ENCODE data around the gene GOLGA6A. TPM values are rescaled to one million over a fixed set of nuclear protein-coding genes. Genes with fewer than 3 reads are reported as not detected.
"Not testable (repeated sequence)": the region's sequence is repeated elsewhere in the genome, so short reads cannot be mapped to it uniquely, and the experiment has no call there.

GOLGA6A gene
- total RNA-seq, 1 experiment from 2014 or later: not detected

GRCh38 chr15:74062671-74063070 lies 19.7 kb downstream of the GOLGA6A start:
- TF ChIP-seq CTCF (conservative IDR thresholded peaks at IDR 0.05; ENCODE audit: low read depth, low read length): no peak
- TF ChIP-seq EZH2 (IDR thresholded peaks at IDR 0.05; ENCODE audit: low read length, unreplicated experiment): no peak
- no peak for TF ChIP-seq EZH2phosphoT487 (IDR thresholded peaks at IDR 0.05; ENCODE audit: borderline replicate concordance, low read length)
- intact Hi-C loops (cut with micrococcal nuclease): no loop called here
- no peak overlapping the region for H3K4me2 ChIP-seq (ENCODE audit: low read length)

GRCh38 chr15:74062236-74062635 lies 20.1 kb downstream of the GOLGA6A start:
- no peak overlapping the region for H3K9ac ChIP-seq (ENCODE audit: low read length)
- no TSS peak for BruUV-seq (replicated peaks)
- ChIA-PET CTCF (no interaction called here), POLR2A (ENCODE audit: unreplicated experiment) (no interaction called here)
- no peak overlapping the region for H3K27ac ChIP-seq (ENCODE audit: low read length)
- ATAC-seq (no peak), DNase-seq (no peak)
- H3F3A ChIP-seq (ENCODE audit: low read length, unreplicated experiment): no peaks in the 10 kb centered on the region
- no peaks in the 10 kb centered on the region for H3K4me1 ChIP-seq (ENCODE audit: insufficient read depth, low read length)
- no peaks in the 10 kb centered on the region for H3K79me2 ChIP-seq (ENCODE audit: low read length)
- no peaks in the 10 kb centered on the region for H3K9me2 ChIP-seq (replicated peaks; ENCODE audit: low read length)
- H3K9me3 ChIP-seq (ENCODE audit: low read length): no peaks in the 10 kb centered on the region
- no peaks in the 10 kb centered on the region for H4K20me1 ChIP-seq (ENCODE audit: low read length)
- H3K27me3 ChIP-seq (ENCODE audit: low read length): no peaks in the 10 kb centered on the region
- intact Hi-C loops (cut with micrococcal nuclease): no loop called here
- H3K4me3 ChIP-seq (ENCODE audit: low read length): no peak overlapping the region
- no peaks in the 10 kb centered on the region for H3K36me3 ChIP-seq (ENCODE audit: low read depth, low read length)
- TF ChIP-seq EZH2 (IDR thresholded peaks at IDR 0.05; ENCODE audit: low read length, unreplicated experiment) (no peak), EZH2phosphoT487 (IDR thresholded peaks at IDR 0.05; ENCODE audit: borderline replicate concordance, low read length) (no peak), CTCF (conservative IDR thresholded peaks at IDR 0.05; ENCODE audit: low read depth, low read length) (no peak)
- no peak overlapping the region for H2AFZ ChIP-seq (ENCODE audit: low read length)
- no peak overlapping the region for H3K4me2 ChIP-seq (ENCODE audit: low read length)

More at GRCh38 chr15:74062671-74063070, 19.7 kb downstream of the GOLGA6A start:
- no peak overlapping the region for H3K9ac ChIP-seq (ENCODE audit: low read length)
- no peaks in the 10 kb centered on the region for H3F3A ChIP-seq (ENCODE audit: low read length, unreplicated experiment)
- no peaks in the 10 kb centered on the region for H3K9me2 ChIP-seq (replicated peaks; ENCODE audit: low read length)
- ChIA-PET CTCF (no interaction called here), POLR2A (ENCODE audit: unreplicated experiment) (no interaction called here)
- BruUV-seq (replicated peaks): no TSS peak
- no peaks in the 10 kb centered on the region for H3K9me3 ChIP-seq (ENCODE audit: low read length)
- no peak overlapping the region for H2AFZ ChIP-seq (ENCODE audit: low read length)
- no peaks in the 10 kb centered on the region for H3K27me3 ChIP-seq (ENCODE audit: low read length)
- no peaks in the 10 kb centered on the region for H3K36me3 ChIP-seq (ENCODE audit: low read depth, low read length)
- no peaks in the 10 kb centered on the region for H3K79me2 ChIP-seq (ENCODE audit: low read length)
- no peaks in the 10 kb centered on the region for H4K20me1 ChIP-seq (ENCODE audit: low read length)
- no peaks in the 10 kb centered on the region for H3K4me1 ChIP-seq (ENCODE audit: insufficient read depth, low read length)
- H3K27ac ChIP-seq (ENCODE audit: low read length): no peak overlapping the region
- ATAC-seq: no peak
- no peak overlapping the region for H3K4me3 ChIP-seq (ENCODE audit: low read length)
- DNase-seq: no peak

- no peak overlapping the region for H2AFZ ChIP-seq (ENCODE audit: low read length)
- no peaks in the 10 kb centered on the region for H4K20me1 ChIP-seq (ENCODE audit: low read length)
- no peaks in the 10 kb centered on the region for H3K4me1 ChIP-seq (ENCODE audit: insufficient read depth, low read length)
- intact Hi-C loops (cut with micrococcal nuclease): no loop called here
- no peak overlapping the region for H3K4me3 ChIP-seq (ENCODE audit: low read length)
- H3K9me3 ChIP-seq (ENCODE audit: low read length): no peaks in the 10 kb centered on the region
- H3K36me3 ChIP-seq (ENCODE audit: low read depth, low read length): no peaks in the 10 kb centered on the region
- DNase-seq: no peak
- POLR2A ChIA-PET (ENCODE audit: unreplicated experiment): no interaction called here
- H3K27me3 ChIP-seq (ENCODE audit: low read length): no peaks in the 10 kb centered on the region
- no peak overlapping the region for H3K9ac ChIP-seq (ENCODE audit: low read length)
- H3K4me2 ChIP-seq (ENCODE audit: low read length): no peak overlapping the region
- no TSS peak for BruUV-seq (replicated peaks)
- CTCF ChIA-PET: no interaction called here
- no peak for ATAC-seq
- TF ChIP-seq CTCF (conservative IDR thresholded peaks at IDR 0.05; ENCODE audit: low read depth, low read length) (no peak), EZH2phosphoT487 (IDR thresholded peaks at IDR 0.05; ENCODE audit: borderline replicate concordance, low read length) (no peak), EZH2 (IDR thresholded peaks at IDR 0.05; ENCODE audit: low read length, unreplicated experiment) (no peak)
- no peaks in the 10 kb centered on the region for H3K9me2 ChIP-seq (replicated peaks; ENCODE audit: low read length)
- H3K27ac ChIP-seq (ENCODE audit: low read length): no peak overlapping the region
- H3K79me2 ChIP-seq (ENCODE audit: low read length): no peaks in the 10 kb centered on the region
- no peaks in the 10 kb centered on the region for H3F3A ChIP-seq (ENCODE audit: low read length, unreplicated experiment)
These were observed 22.1 kb downstream of the GOLGA6A start for GRCh38 chr15:74060251-74060650.

- H3K4me2 ChIP-seq (ENCODE audit: low read length); POLR2A ChIA-PET (ENCODE audit: unreplicated experiment); BruUV-seq (replicated peaks); H2AFZ ChIP-seq (ENCODE audit: low read length); H3K4me3 ChIP-seq (ENCODE audit: low read length); CTCF ChIA-PET; H3K4me1 ChIP-seq (ENCODE audit: insufficient read depth, low read length); H3K9me3 ChIP-seq (ENCODE audit: low read length); ATAC-seq; H3K79me2 ChIP-seq (ENCODE audit: low read length); H3K27me3 ChIP-seq (ENCODE audit: low read length); H3F3A ChIP-seq (ENCODE audit: low read length, unreplicated experiment); H3K27ac ChIP-seq (ENCODE audit: low read length); H3K9me2 ChIP-seq (replicated peaks; ENCODE audit: low read length); H3K9ac ChIP-seq (ENCODE audit: low read length); intact Hi-C loops (cut with micrococcal nuclease); DNase-seq; H4K20me1 ChIP-seq (ENCODE audit: low read length); H3K36me3 ChIP-seq (ENCODE audit: low read depth, low read length): not testable (repeated sequence)
These were observed 23.1 kb downstream of the GOLGA6A start for GRCh38 chr15:74059050-74059833.
